NT2/D1 (cell line): Measurements from ENCODE around the gene ESRRG.

Experiments used
- DNase-seq: peaks from one replicate; pipeline ENCODE4 v3.0.0-alpha.2; 2011; ENCODE audit warnings: low read depth, low spot score
- H3K27me3 ChIP-seq: 2 replicates; pipeline ENCODE4 v1.6.0; 2011; ENCODE audit warnings: mild to moderate bottlenecking; ENCODE audit not compliant: insufficient read length, insufficient read depth
- H3K36me3 ChIP-seq: 2 replicates; pipeline ENCODE4 v1.6.1; 2011; ENCODE audit warnings: mild to moderate bottlenecking, low read length, mixed read lengths; ENCODE audit not compliant: insufficient read depth, insufficient read length
- H3K4me1 ChIP-seq: 2 replicates; pipeline ENCODE4 v1.5.1; 2011; ENCODE audit not compliant: insufficient read depth, insufficient read length
- H3K4me3 ChIP-seq: 2 replicates; pipeline ENCODE4 v1.5.1; 2011; ENCODE audit warnings: low read depth; ENCODE audit not compliant: insufficient read length
- H3K9ac ChIP-seq: 2 replicates; pipeline ENCODE4 v1.6.0; 2011; ENCODE audit warnings: low read depth; ENCODE audit not compliant: insufficient read length
- H3K9me3 ChIP-seq: 2 replicates; pipeline ENCODE4 v1.5.1; 2011; ENCODE audit warnings: mild to moderate bottlenecking, low read length; ENCODE audit not compliant: insufficient read depth
- SUZ12 ChIP-seq: IDR thresholded peaks from 2 replicates; pipeline ENCODE4 v1.6.1; 2011; ENCODE audit not compliant: insufficient read length, insufficient read depth; ENCODE audit errors: extremely low read depth
- YY1 ChIP-seq: IDR thresholded peaks from 2 replicates; pipeline ENCODE4 v1.6.1; 2011; ENCODE audit not compliant: insufficient read length, insufficient read depth
- ZNF274 ChIP-seq: IDR thresholded peaks from 2 replicates; pipeline ENCODE4 v1.6.1; 2011; ENCODE audit warnings: mild to moderate bottlenecking, low read depth, low read length

The ESRRG gene

GRCh38 chr1:216726435-216726834, 3.2 kb upstream of the ESRRG start:
- no peak overlapping the region for H3K4me3 ChIP-seq
- H3K4me1 ChIP-seq, result no peaks in the 10 kb centered on the region
- H3K27me3 ChIP-seq, result no peaks in the 10 kb centered on the region
- DNase-seq, result no peak
- H3K36me3 ChIP-seq, result no peaks in the 10 kb centered on the region
- no peak for TF ChIP-seq SUZ12
- TF ChIP-seq ZNF274, result no peak
- TF ChIP-seq YY1, result no peak
- no peaks in the 10 kb centered on the region for H3K9me3 ChIP-seq
- H3K9ac ChIP-seq, result no peak overlapping the region

- Histone ChIP-seq H3K9ac (peak overlapping the region; percentile 39), H3K4me3 (peak overlapping the region; percentile 69), H3K4me1 (no peaks in the 10 kb centered on the region), H3K36me3 (no peaks in the 10 kb centered on the region), H3K27me3 (no peaks in the 10 kb centered on the region), H3K9me3 (no peaks in the 10 kb centered on the region)
- no peak for TF ChIP-seq ZNF274
- TF ChIP-seq YY1, result no peak
- TF ChIP-seq SUZ12, result no peak
- no peak for DNase-seq
Observed at GRCh38 chr1:216722821-216723220, 408 bp downstream of the ESRRG start.

GRCh38 chr1:216721863-216722262, 1.4 kb downstream of the ESRRG start:
- H3K9me3 ChIP-seq, result no peaks in the 10 kb centered on the region
- no peaks in the 10 kb centered on the region for H3K36me3 ChIP-seq
- DNase-seq, result no peak
- no peak overlapping the region for H3K9ac ChIP-seq
- H3K27me3 ChIP-seq, result no peaks in the 10 kb centered on the region
- no peak overlapping the region for H3K4me3 ChIP-seq
- TF ChIP-seq SUZ12 (no peak), YY1 (no peak), ZNF274 (no peak)
- no peaks in the 10 kb centered on the region for H3K4me1 ChIP-seq

- Histone ChIP-seq H3K4me1 (no peaks in the 10 kb centered on the region), H3K9me3 (no peaks in the 10 kb centered on the region), H3K4me3 (no peak overlapping the region), H3K27me3 (no peaks in the 10 kb centered on the region), H3K36me3 (no peaks in the 10 kb centered on the region), H3K9ac (no peak overlapping the region)
- TF ChIP-seq ZNF274 (no peak), YY1 (no peak), SUZ12 (no peak)
- no peak for DNase-seq
Observed at GRCh38 chr1:216721062-216721461, 2.2 kb downstream of the ESRRG start.

GRCh38 chr1:216711712-216712111, 11.5 kb downstream of the ESRRG start:
- no peak for DNase-seq
- no peak overlapping the region for H3K9ac ChIP-seq
- no peaks in the 10 kb centered on the region for H3K36me3 ChIP-seq
- peaks cover 13% of the 10 kb centered on the region for H3K27me3 ChIP-seq
- no peak overlapping the region for H3K4me3 ChIP-seq
- H3K4me1 ChIP-seq, result no peaks in the 10 kb centered on the region
- no peak for TF ChIP-seq SUZ12
- TF ChIP-seq YY1, result no peak
- TF ChIP-seq ZNF274, result no peak
- H3K9me3 ChIP-seq, result no peaks in the 10 kb centered on the region

- Histone ChIP-seq H3K9ac (no peak overlapping the region), H3K9me3 (no peaks in the 10 kb centered on the region), H3K27me3 (peaks cover 13% of the 10 kb centered on the region), H3K36me3 (no peaks in the 10 kb centered on the region), H3K4me1 (no peaks in the 10 kb centered on the region), H3K4me3 (no peak overlapping the region)
- DNase-seq, result no peak
- TF ChIP-seq ZNF274, result no peak
Observed at GRCh38 chr1:216710598-216711333, 12.5 kb downstream of the ESRRG start.

- Histone ChIP-seq H3K27me3 (peaks cover 13% of the 10 kb centered on the region), H3K36me3 (no peaks in the 10 kb centered on the region), H3K9me3 (no peaks in the 10 kb centered on the region), H3K9ac (no peak overlapping the region), H3K4me3 (no peak overlapping the region), H3K4me1 (no peaks in the 10 kb centered on the region)
- TF ChIP-seq YY1 (no peak), ZNF274 (no peak), SUZ12 (no peak)
- DNase-seq, result no peak
Observed at GRCh38 chr1:216710055-216710454, 13.2 kb downstream of the ESRRG start.
